HepG2 (cell line): Measurements from ENCODE around the gene CMTM8.

Source experiments
- HDAC2 ChIP-seq: sonication (generic); formaldehyde crosslinking; IDR thresholded peaks from 2 replicates; pipeline ENCODE4 v1.4.0; 2020; ENCODE audit warnings: missing genetic modification reagents
- HOMEZ ChIP-seq: IDR thresholded peaks from 2 replicates; pipeline ENCODE4 v1.6.1; 2016; ENCODE audit warnings: low read depth
- IRF2 ChIP-seq: IDR thresholded peaks from 2 replicates; pipeline ENCODE4 v1.6.1; 2018; ENCODE audit warnings: missing genetic modification reagents, missing compliant biosample characterization
- JUNB ChIP-seq: sonication (generic); formaldehyde crosslinking; IDR thresholded peaks from 2 replicates; pipeline ENCODE4 v1.8.0; 2022; ENCODE audit warnings: missing genetic modification reagents, mild to moderate bottlenecking, borderline replicate concordance
- PBX3 ChIP-seq: sonication (generic); formaldehyde crosslinking; IDR thresholded peaks from 2 replicates; pipeline ENCODE4 v1.8.1; 2023; ENCODE audit warnings: missing genetic modification reagents, inconsistent platforms, borderline replicate concordance
- PCBP1 ChIP-seq: fragments of 200-400 bp; formaldehyde crosslinking; IDR thresholded peaks from 2 replicates; pipeline ENCODE4 v1.6.1; 2017; ENCODE audit warnings: mild to moderate bottlenecking, low read depth, low read length, borderline replicate concordance
- TFE3 ChIP-seq: IDR thresholded peaks from 2 replicates; pipeline ENCODE4 v1.6.1; 2016
- THYN1 ChIP-seq: sonication (generic); formaldehyde crosslinking; IDR thresholded peaks from 2 replicates; pipeline ENCODE4 v1.8.1; 2023; ENCODE audit warnings: low read depth, mild to moderate bottlenecking, moderate library complexity, missing genetic modification reagents, borderline replicate concordance
- ZEB1 ChIP-seq: IDR thresholded peaks from 2 replicates; pipeline ENCODE4 v1.6.1; 2012; ENCODE audit warnings: mild to moderate bottlenecking, low read depth, inconsistent platforms; ENCODE audit not compliant: insufficient replicate concordance
- ZNF282 ChIP-seq: fragments of 450-650 bp; IDR thresholded peaks from 2 replicates; pipeline ENCODE4 v1.6.1; 2018; ENCODE audit not compliant: partially characterized antibody
- ZNF710 ChIP-seq: sonication (generic); formaldehyde crosslinking; IDR thresholded peaks from 2 replicates; pipeline ENCODE4 v1.5.0; 2020; ENCODE audit warnings: mild to moderate bottlenecking, missing genetic modification reagents, borderline replicate concordance
- TF ChIP-seq, protein P1 (sequence below): sonication (generic); formaldehyde crosslinking; IDR thresholded peaks from 2 replicates; pipeline ENCODE4 v1.4.0; 2020; ENCODE audit warnings: low read depth, mild to moderate bottlenecking, missing genetic modification reagents

DNA sequence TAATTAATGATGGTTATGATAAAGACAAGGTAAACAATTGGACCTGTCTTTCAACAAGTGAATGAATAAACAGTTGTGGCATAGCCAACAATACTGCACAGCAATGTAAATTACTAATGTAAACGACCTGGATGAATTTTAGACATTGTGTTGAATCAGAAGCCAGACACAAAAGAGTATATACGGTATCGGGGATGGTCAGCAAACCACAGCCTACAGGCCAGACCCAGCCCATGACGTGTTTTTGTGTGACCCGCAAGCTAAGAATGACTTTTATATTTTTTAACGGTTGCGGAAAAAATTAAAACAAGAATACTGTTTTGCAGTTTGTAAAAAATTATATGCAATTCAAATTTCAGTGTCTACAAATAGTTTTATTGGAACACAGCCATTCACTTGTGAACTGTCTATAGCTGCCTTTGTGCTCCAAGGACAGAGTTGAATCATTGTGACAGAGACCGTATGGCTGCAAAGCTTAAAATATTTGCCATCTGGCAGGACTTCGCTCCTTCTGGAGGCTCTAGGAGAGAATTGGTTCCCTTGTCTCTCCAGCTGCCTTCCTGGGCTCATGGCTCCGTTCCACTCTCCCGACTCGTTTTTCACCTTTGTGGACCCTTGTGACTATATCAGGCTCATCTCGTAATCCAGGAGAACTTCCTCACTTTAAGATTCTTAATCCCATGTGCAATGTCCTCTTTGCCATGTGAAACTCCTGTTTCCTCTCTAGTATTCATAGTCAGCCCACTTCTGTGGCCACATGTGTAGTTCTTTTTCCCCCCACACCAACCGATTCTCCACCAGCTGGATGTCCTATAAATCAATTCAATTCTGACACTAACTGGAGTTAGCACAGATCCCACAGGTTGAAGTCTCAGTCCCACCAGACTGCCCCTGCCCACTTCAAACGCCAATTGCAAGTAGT, 72.7 kb downstream of the CMTM8 start:
- TF ChIP-seq ZNF282 (no peak), HDAC2 (CRISPR knock-in tag) (peak; percentile 61; the same call in 1 of the 2 replicates), JUNB (CRISPR knock-in tag) (no peak), HOMEZ (CRISPR knock-in tag) (0 out of 2 replicates have a peak, but pooled peaks have one; percentile 33), THYN1 (no peak), ZEB1 (no peak), ZNF710 (no peak), IRF2 (CRISPR knock-in tag) (no peak), TFE3 (CRISPR knock-in tag) (no peak), PBX3 (CRISPR knock-in tag) (no peak), PCBP1 (no peak)
- TF ChIP-seq, protein P1, sequence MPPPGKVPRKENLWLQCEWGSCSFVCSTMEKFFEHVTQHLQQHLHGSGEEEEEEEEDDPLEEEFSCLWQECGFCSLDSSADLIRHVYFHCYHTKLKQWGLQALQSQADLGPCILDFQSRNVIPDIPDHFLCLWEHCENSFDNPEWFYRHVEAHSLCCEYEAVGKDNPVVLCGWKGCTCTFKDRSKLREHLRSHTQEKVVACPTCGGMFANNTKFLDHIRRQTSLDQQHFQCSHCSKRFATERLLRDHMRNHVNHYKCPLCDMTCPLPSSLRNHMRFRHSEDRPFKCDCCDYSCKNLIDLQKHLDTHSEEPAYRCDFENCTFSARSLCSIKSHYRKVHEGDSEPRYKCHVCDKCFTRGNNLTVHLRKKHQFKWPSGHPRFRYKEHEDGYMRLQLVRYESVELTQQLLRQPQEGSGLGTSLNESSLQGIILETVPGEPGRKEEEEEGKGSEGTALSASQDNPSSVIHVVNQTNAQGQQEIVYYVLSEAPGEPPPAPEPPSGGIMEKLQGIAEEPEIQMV, result no peak
